Epithelial cell of prostate (primary cell): ENCODE measurements around the gene TTC27.

Source experiments
- DNase-seq: peaks from one replicate; pipeline ENCODE4 v3.0.0-alpha.2; 2011; ENCODE audit warnings: low read depth, low spot score
- H3K27ac ChIP-seq: fragments of 450-650 bp; 2 replicates; pipeline ENCODE4 v1.5.1; 2017; ENCODE audit warnings: mild to moderate bottlenecking

Gene TTC27

DNA sequence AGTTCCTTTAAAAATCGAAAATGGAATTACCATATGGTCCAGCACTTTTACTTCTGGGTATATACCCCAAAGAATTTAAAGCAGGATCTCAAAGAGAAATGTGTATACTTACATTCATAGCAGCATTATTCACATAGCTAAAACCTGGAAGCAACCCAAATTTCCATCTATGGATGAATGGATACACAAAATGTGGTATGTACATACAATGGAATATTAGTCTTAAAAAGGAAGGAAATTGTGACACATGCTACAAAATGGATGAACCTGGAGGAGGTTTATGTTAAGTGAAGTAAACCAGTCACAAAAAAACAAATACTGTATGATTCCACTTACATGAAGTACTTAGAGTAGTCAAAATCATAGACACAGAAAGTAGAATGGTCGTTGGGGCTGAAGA is 171.0 kb downstream of the TTC27 start:
- no peak overlapping the region for H3K27ac ChIP-seq

DNA sequence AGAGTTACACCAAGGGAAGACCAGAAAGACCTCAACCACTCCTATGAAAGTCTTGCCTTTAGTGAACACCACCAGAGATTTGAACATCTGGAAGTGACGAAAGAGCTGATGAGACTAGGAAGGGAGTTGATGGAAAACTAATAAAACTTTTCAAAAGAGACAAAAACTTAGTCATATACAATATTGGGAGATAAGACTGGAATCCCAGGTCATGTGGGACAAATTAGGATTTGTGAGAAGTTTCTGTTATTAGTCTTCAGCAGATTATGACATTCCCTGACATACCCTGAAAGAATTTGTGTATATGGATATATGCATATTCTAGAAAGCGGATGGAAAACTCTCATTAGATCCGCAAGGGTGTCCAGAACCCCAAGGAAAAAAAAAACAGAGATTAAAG is 173.9 kb downstream of the TTC27 start:
- H3K27ac ChIP-seq = no peak overlapping the region
- DNase-seq = no peak

More for the DNA sequence above, 171.0 kb downstream of the TTC27 start:
- DNase-seq = no peak

- no peak for DNase-seq
- H3K27ac ChIP-seq = no peak overlapping the region
These were observed 175.0 kb downstream of the TTC27 start for GRCh38 chr2:32802877-32803276.

GRCh38 chr2:32804205-32804604 is 176.4 kb downstream of the TTC27 start:
- no peak overlapping the region for H3K27ac ChIP-seq
- DNase-seq = no peak

- H3K27ac ChIP-seq = peak overlapping the region; percentile 53
- no peak for DNase-seq
These were observed 177.6 kb downstream of the TTC27 start for GRCh38 chr2:32805104-32806095.

GRCh38 chr2:32806857-32807256 is 179.0 kb downstream of the TTC27 start:
- H3K27ac ChIP-seq = no peak overlapping the region
- no peak for DNase-seq

- no peak for DNase-seq
- no peak overlapping the region for H3K27ac ChIP-seq
These were observed 179.8 kb downstream of the TTC27 start for GRCh38 chr2:32807662-32808061.

GRCh38 chr2:32810909-32811495 is 183.2 kb downstream of the TTC27 start:
- H3K27ac ChIP-seq = no peak overlapping the region
- DNase-seq = peak; percentile 64

DNA sequence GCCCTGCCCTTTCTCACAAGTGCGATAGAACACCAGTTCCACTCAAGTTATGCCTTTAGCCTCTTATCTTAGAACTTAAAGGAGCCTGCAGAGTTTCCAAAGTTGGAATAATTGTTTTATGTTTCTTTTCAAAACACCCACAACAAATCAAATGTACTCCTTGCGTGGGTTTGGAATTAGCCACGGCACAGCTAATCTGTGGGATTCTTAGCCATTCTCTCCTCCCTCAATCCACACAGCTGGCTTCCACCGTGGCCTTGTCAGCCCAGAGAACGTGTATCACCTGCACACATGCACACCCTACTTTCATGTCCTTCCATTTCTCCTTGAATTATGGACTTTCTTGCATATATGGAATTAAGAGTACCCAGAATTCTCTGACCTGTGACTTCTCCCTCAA is 183.8 kb downstream of the TTC27 start:
- no peak for DNase-seq
- H3K27ac ChIP-seq = no peak overlapping the region

DNA sequence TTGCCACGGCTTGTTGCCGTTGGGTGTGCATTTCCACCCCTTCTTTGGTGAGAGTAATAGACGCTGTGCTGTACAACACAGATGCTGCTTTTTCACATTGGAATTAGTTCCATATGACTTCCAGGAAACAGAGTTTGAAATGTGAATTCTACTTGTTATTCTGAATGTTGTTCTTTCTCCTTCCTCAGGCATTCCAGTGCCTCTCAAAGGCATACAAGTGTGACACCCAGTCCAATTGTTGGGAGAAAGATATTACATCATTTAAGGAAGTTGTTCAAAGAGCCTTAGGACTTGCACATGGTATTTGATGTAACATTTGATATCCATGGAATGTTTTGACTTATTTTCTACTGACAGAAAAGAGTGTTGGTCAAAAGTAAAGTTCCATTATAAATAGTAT is 184.5 kb downstream of the TTC27 start:
- H3K27ac ChIP-seq = no peak overlapping the region
- no peak for DNase-seq

GRCh38 chr2:32820088-32820487 is 192.2 kb downstream of the TTC27 start:
- H3K27ac ChIP-seq = no peak overlapping the region
- no peak for DNase-seq

DNA sequence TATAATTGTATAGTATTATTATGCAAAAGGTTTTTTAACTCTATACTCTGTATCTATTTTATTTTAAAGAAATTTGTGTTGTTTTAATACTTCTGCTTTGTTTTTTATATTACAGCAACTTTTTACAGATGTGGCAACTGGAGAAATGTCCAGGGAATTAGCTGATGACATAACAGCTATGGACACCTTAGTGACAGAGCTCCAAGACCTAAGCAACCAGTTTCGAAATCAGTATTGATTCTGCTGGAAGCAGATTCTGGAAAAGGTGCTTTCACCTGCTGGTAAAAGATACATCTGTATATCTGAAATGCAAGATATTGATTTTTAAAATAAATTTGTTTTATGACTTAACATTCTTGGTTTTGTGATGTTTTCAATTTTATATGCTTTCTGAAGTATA is 192.9 kb downstream of the TTC27 start:
- DNase-seq = no peak
- no peak overlapping the region for H3K27ac ChIP-seq

- no peak overlapping the region for H3K27ac ChIP-seq
- DNase-seq = no peak
These were observed 196.4 kb downstream of the TTC27 start for GRCh38 chr2:32824070-32824809.

- no peak for DNase-seq
- no peak overlapping the region for H3K27ac ChIP-seq
These were observed 197.5 kb downstream of the TTC27 start for GRCh38 chr2:32825291-32825712.

- no peak for DNase-seq
These were observed 202.3 kb downstream of the TTC27 start for GRCh38 chr2:32830196-32830595.

GRCh38 chr2:32832821-32833220 is 205.0 kb downstream of the TTC27 start:
- H3K27ac ChIP-seq = no peak overlapping the region
- no peak for DNase-seq

More at GRCh38 chr2:32830196-32830595, 202.3 kb downstream of the TTC27 start:
- H3K27ac ChIP-seq = no peak overlapping the region

GRCh38 chr2:32833709-32834108 is 205.9 kb downstream of the TTC27 start:
- no peak overlapping the region for H3K27ac ChIP-seq

DNA sequence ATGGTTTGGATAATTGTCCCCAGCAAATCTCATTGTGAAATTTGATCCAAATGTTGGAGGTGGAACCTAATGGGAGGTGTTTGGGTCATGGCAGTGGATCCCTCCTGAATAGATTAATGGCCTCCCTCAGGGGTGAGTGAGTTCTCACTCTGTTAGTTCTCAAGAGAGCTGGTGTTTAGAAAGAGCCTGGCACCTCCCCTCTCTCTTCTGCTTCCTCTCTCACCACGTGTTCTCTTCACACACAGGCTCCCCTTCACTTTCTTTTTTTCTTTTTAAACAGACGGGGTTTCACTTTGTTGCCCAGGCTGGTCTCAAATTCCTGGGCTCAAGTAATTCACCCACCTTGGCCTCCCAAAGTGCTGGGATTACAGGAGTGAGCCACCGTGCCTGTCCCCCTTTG is 207.3 kb downstream of the TTC27 start:
- no peak overlapping the region for H3K27ac ChIP-seq
- DNase-seq = no peak

More at GRCh38 chr2:32833709-32834108, 205.9 kb downstream of the TTC27 start:
- no peak for DNase-seq

- no peak overlapping the region for H3K27ac ChIP-seq
- no peak for DNase-seq
These were observed 209.1 kb downstream of the TTC27 start for GRCh38 chr2:32836933-32837332.

GRCh38 chr2:32838418-32838817 is 210.6 kb downstream of the TTC27 start:
- no peak for DNase-seq
- H3K27ac ChIP-seq = no peak overlapping the region

GRCh38 chr2:32838949-32839348 is 211.1 kb downstream of the TTC27 start:
- DNase-seq = no peak
- H3K27ac ChIP-seq = no peak overlapping the region
